Measurements from ENCODE around the gene BLM.

Gene BLM

DNA sequence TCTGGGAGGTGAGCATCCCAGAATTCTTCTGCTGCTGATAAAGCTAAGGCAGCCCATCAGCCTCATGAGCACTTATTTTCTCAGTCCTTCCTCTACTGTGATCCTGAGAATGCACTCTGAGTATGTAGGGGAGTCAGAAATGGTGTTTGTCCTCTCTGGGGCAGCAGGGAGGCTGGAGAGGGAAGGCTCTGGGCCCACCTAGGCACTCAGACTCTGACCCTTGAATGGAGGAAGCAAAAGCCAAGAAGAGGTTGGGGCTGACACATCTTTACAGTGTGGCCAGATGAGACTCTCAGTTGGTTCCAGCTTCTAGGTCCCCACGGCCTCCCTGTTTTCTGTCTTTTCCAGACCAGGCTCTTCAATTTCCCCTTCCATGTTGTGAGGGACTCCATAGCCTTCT is 36.1 kb upstream of the BLM start:
- Histone ChIP-seq H3K36me3 (ENCODE audit: control insufficient read depth, insufficient read depth, low read length) (no peaks in the 10 kb centered on the region), H3K9me3 (ENCODE audit: control insufficient read depth, low read length) (no peaks in the 10 kb centered on the region), H2AFZ (no peak overlapping the region), H3K9ac (no peak overlapping the region), H3K4me1 (no peaks in the 10 kb centered on the region), H3K79me2 (no peaks in the 10 kb centered on the region), H3K27me3 (ENCODE audit: control insufficient read depth, insufficient read depth, low read length) (no peaks in the 10 kb centered on the region), H3K27ac (no peak overlapping the region), H3K4me2 (ENCODE audit: low read length) (no peak overlapping the region), H3K4me3 (ENCODE audit: low read depth, low read length) (no peak overlapping the region)
- TF ChIP-seq CTCF (IDR thresholded peaks at IDR 0.05) = no peak

DNA sequence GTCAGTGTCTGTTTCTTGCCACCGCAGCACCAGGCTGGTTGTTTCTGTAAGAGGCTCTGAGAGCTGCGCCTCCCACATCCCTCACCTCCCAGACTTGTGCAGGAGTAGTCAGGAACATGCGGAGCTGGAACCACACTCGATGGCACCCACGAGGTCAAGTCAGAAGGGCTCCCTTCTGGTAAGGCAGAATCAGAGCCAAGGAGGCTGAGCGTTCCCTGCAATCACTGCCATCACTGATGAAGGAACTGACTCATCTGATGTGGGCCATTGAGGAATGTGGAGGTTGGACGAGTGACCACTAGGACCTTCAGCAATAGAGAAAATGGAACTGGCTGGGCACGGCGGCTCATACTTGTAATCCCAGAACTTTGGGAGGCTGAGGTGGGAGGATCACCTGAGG is 35.7 kb upstream of the BLM start:
- Histone ChIP-seq H3K4me2 (ENCODE audit: low read length) (no peak overlapping the region), H3K9ac (no peak overlapping the region), H3K9me3 (ENCODE audit: control insufficient read depth, low read length) (no peaks in the 10 kb centered on the region), H3K27ac (no peak overlapping the region), H2AFZ (no peak overlapping the region), H3K27me3 (ENCODE audit: control insufficient read depth, insufficient read depth, low read length) (no peaks in the 10 kb centered on the region), H3K4me3 (ENCODE audit: low read depth, low read length) (no peak overlapping the region), H3K36me3 (ENCODE audit: control insufficient read depth, insufficient read depth, low read length) (no peaks in the 10 kb centered on the region), H3K79me2 (no peaks in the 10 kb centered on the region), H3K4me1 (no peaks in the 10 kb centered on the region)
- TF ChIP-seq CTCF (IDR thresholded peaks at IDR 0.05) = no peak

DNA sequence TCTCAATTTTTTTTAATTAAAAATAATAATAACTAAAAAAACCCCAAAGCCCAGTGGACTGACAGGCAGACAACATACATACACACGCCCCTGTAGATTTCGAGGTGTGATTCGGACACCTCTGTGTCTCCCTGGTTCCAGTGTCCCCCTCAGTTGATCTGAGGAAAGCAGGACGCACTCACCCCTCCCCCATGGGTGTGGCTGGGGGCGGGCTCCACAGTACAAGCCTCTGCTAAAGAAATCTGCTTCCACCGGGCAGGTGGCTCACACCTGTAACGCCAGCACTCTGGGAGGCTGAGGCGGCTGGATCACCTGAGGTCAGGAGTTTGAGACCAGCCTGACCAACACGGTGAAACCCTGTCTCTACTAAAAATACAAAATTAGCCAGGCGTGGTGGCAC is 33.8 kb upstream of the BLM start:
- no peak for TF ChIP-seq CTCF (IDR thresholded peaks at IDR 0.05)
- H3K9ac ChIP-seq = no peak overlapping the region
- no peaks in the 10 kb centered on the region for H3K27me3 ChIP-seq (ENCODE audit: control insufficient read depth, insufficient read depth, low read length)
- H3K36me3 ChIP-seq (ENCODE audit: control insufficient read depth, insufficient read depth, low read length) = no peaks in the 10 kb centered on the region
- no peaks in the 10 kb centered on the region for H3K4me1 ChIP-seq
- no peaks in the 10 kb centered on the region for H3K79me2 ChIP-seq
- H3K4me2 ChIP-seq (ENCODE audit: low read length) = no peak overlapping the region
- H3K9me3 ChIP-seq (ENCODE audit: control insufficient read depth, low read length) = no peaks in the 10 kb centered on the region
- no peak overlapping the region for H3K4me3 ChIP-seq (ENCODE audit: low read depth, low read length)
- H3K27ac ChIP-seq = no peak overlapping the region
- H2AFZ ChIP-seq = no peak overlapping the region

DNA sequence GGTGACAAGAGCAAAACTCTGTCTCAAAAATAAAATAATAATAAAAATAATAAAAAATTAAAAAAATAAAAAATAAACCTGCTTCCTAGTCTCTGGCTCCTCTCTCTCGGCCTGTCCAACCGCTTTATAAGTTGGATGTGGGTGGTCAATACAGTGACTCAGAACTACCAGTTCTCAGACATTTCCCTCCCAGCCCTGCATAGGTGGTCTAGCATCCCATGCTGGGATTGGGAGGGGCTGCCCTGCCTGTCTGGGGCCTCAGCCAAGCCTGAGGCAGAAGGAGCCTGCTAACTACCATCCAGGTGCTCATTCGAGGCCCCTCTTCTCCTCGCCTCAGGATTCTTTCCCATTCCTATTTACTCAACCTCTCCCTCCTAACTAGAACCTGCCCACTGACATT is 33.3 kb upstream of the BLM start:
- Histone ChIP-seq H3K27me3 (ENCODE audit: control insufficient read depth, insufficient read depth, low read length) (no peaks in the 10 kb centered on the region), H3K9ac (no peak overlapping the region), H3K36me3 (ENCODE audit: control insufficient read depth, insufficient read depth, low read length) (no peaks in the 10 kb centered on the region), H3K4me1 (no peaks in the 10 kb centered on the region), H2AFZ (no peak overlapping the region), H3K4me3 (ENCODE audit: low read depth, low read length) (no peak overlapping the region), H3K9me3 (ENCODE audit: control insufficient read depth, low read length) (no peaks in the 10 kb centered on the region), H3K4me2 (ENCODE audit: low read length) (no peak overlapping the region), H3K27ac (no peak overlapping the region), H3K79me2 (no peaks in the 10 kb centered on the region)
- no peak for TF ChIP-seq CTCF (IDR thresholded peaks at IDR 0.05)

GRCh38 chr15:90684281-90684680 is 32.9 kb upstream of the BLM start:
- Histone ChIP-seq H3K79me2 (no peaks in the 10 kb centered on the region), H3K27ac (no peak overlapping the region), H3K4me2 (ENCODE audit: low read length) (no peak overlapping the region), H3K9me3 (ENCODE audit: control insufficient read depth, low read length) (no peaks in the 10 kb centered on the region), H2AFZ (no peak overlapping the region), H3K36me3 (ENCODE audit: control insufficient read depth, insufficient read depth, low read length) (no peaks in the 10 kb centered on the region), H3K4me3 (ENCODE audit: low read depth, low read length) (no peak overlapping the region), H3K27me3 (ENCODE audit: control insufficient read depth, insufficient read depth, low read length) (no peaks in the 10 kb centered on the region), H3K9ac (no peak overlapping the region), H3K4me1 (no peaks in the 10 kb centered on the region)
- TF ChIP-seq CTCF (IDR thresholded peaks at IDR 0.05) = no peak
